ELR (cell line): Measurements from ENCODE around the gene GSG1.
"Not testable (repeated sequence)": the region's sequence is repeated elsewhere in the genome, so short reads cannot be mapped to it uniquely, and the experiment has no call there.

Experiments used
- DNase-seq: peaks from one replicate; pipeline ENCODE4 v3.0.0-alpha.2; 2015; ENCODE audit warnings: low read depth

Gene GSG1

DNA sequence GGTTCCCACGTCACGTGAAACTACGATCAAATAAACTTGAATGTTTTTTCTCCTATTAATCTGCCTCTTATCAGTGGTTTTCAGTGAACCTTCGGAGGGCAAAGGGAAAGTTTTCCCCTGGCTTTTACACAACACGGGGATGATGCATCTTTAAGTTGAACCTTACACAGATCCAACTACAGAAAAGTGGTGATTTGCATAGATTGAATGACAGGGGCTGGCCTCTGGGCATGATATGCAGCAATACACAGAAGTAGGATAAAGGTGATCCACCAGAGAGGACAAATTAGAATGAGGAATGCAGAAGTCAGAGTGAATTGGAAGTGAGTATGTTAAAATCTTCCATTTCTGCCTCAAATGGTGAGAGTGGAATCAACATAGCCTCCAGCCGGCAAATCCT is 11.6 kb downstream of the GSG1 start:
- DNase-seq, result no peak

DNA sequence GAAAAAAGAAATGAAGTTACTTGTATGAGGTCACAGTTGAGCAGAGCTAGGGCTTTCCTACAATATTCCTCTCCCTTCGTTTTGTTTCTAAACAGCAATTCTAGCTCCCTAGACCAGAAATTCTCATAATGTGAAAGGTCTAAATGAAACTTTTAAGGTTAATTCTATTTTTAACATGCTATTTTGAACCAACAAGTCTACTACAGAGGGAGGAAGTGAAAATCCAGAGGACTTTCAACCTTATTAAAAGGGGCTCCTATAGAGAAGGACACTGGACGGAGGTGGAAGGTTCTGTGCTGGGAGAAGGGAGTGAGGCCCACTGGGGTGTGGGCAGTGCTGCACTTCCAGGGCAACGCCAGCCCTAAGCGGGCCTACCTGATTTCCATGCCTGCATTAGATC is 13.4 kb downstream of the GSG1 start:
- no peak for DNase-seq

DNA sequence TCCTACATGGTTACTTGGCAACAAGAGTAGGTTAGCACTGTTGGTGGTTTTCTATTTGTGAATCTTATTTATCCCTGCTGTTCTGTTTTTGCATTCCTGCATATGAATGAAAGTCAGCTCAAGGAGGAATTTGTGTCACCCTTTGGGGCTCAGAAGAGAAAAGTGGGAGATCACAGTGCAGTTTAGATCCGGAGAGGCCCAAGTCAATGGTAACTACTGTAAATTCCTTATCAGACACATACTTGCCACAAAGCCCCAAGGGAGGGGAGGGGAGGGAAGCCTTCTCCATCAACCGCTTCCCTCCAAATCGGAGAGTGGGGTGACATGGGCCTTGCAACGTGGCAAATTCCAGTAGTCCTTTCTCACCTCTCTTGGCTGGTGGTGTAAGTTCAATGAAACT is 15.0 kb downstream of the GSG1 start:
- DNase-seq, result no peak

DNA sequence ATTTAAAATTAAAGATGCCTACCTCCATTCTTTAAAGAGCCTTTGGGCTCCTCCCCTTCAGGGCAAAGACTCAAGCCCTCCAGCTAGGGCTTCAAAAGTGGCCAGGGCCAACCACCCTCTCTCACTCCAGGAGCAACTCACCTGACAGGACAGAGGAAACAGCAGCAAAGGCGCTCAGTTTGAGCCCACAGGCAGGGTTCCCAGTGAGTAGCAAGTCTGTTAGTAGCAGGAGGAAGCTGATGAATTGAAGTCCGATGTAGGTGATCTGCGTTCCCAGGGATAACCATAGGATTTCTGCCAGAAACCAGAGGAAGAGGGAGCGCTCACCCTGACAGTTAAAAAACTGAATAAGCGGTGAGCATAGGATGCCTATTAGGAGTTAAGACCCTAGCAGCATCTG is 15.7 kb downstream of the GSG1 start:
- DNase-seq, result no peak

DNA sequence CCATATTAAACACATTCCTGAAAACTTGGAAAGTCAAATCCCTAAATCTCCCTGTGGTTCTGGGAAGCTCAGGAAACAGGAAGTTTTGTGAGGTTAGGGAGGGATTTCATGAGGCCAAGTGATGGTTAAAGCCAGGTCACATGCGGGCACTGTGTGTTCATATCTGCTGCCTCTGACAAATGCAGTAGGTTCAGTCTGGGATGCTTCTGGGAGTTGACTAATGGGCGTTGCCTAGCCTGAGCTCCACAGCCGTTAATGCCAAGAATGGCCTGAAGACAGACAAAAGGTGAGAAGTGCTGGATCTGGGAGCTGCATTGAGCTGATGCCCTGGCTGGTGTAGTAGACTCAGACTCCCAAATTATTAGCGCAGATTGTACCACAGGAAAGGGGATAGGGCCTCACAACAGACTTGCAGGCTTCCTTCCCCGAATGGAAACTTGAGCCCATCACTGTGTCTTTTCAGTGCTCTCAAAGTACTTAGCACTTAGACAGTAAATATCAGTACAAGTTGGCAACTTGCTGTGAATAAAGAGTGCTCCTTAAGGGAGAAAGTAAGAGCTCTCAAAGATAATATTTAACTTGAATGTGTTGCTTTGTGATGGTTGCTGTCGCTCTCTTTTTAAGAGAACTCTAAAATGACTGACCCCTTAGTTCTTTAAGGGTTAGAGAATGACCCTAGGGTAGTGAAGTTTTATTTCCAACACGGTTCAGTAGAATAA is 17.3 kb downstream of the GSG1 start:
- no peak for DNase-seq

DNA sequence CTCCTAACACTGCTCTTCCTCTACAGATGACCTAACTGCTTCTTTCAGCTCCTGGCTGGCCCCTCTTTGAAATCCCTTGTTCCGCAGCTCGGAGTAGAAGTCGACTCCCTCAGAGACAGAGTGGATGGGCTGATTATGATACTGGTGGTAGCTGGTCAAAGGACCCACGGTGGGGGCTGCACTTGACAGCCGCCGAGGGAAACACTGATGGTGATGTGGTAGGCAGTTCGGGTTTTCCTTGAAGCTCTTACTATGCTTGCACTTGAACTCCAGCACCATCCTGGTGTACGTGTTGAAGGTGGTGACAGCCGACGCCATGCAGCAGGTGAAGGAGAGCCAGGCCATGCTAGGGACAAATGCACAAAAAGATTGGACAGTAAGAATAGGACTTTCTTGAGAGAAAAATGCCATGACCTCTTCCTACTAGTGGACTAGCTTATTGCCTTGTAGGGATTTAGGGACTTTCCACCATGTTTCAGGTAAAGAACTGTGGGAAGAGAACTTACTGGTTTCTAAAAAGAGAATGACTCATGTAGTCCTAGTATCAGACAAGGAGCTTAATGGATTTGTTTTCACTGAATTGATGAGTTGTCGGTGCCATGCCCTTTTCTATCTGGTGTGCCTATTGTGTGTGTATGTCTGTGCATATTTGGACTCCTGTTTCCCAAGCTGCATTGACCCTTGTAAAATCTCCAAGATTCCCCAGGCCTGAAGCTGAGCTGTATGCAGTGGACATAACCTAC is 18.4 kb downstream of the GSG1 start:
- DNase-seq, result no peak

DNA sequence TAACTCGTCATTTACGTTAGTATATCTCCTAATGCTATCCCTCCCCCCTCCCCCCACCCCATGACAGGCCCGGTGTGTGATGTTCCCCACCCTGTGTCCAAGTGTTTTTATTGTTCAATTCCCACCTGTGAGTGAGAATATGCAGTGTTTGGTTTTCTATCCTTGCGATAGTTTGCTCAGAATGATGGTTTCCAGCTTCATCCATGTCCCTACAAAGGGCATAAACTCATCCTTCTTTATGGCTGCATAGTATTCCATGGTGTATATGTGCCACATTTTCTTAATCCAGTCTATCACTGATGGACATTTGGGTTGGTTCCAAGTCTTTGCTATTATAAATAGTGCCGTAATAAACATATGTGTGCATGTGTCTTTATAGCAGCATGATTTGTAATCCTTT is 19.8 kb downstream of the GSG1 start:
- not testable (repeated sequence) for DNase-seq

DNA sequence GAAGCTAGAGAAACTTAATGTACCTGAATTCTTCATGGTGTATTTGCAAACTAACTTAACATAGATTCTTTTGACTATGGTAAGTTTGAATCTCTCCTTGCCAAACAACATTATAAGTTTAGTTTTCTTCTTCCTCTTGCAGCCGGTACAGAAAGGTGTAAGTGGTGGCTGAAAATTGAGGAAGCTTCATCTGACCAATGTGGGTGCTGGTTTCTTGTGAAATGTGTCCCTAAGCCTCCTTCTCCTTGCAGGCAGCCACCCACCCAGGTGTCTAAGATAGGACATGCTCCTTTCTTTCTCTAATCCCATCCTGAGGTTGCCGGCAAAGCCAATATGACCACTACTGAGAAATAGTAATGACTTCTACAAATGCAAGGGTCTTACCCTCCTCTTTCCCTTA is 20.6 kb downstream of the GSG1 start:
- no peak for DNase-seq

DNA sequence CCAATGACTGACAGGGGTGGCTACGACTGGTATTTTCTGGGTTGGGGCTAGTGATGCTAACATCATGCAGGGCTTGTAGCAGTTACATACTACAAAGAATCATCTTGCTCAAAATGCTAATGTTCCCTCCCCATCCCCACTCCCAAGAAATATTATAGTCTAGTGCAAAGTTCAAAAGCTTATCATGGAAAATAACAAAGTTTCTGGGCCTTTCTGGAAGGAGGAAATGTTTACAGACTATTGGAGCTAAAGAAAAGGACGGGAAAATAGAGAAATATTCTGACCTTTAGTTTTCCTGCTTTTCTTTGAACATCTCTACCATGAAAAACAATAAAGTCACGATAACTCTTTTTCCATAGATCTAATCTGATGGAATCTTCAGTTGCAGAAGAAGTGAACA is 23.2 kb downstream of the GSG1 start:
- DNase-seq, result no peak

DNA sequence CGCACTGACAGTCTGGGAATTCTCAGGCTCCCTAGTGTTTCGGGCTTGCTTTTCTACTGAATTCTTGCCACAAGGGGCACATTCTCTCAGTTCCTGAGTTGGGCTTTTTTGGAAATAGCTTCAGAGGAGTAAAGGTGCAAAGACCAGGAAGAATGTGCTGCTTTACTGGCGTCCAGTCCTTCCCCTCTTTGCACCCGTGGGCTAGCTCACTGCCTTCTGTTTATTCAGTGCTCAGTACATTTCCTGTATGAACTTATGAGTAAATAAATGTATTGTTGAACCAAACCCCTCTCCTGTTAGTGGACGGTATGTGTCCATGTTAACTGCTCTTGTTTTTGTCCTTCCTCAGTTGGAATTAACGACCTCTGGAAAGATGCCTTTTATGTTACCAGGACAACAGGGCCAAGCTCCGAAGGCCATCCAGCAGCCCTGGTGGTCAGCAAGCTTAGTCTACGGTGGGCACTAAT is 24.0 kb downstream of the GSG1 start:
- DNase-seq, result no peak

DNA sequence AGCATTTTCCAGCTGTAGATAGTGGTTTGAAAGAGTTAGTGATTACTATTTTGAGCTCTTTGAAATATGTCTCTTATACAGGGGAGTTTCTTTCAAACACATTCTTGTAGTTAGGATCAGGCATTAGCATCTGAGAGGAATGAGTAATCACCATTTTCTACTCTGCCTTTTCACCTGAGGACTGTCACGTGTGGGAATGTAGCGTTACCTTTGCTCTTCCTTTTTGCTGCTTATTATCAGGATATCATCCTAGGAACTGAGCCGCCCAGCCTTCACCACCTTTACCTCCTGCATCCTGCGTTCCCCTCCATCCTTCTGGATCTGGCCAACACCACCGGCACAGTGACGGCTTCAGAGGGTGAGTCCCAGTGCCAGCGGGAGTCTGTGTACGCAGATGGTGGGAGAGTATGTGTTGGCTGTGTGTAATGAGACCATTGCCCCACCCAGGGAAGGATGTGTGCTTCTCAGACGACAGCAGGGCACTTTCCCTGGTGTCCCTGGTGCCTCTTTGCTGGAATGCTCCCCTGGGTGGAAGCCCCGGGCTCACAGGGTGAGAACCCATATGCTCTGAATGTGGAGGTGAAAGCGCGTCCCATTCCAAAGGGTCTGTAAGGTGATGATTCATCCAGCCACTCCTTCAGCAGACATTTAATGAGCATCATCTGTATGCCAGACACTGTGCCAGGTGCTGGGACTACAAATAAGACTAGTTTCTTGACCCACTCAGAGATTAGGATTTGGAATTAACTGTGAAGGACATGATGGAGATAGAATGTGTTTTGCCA is 27.5 kb downstream of the GSG1 start:
- no peak for DNase-seq

DNA sequence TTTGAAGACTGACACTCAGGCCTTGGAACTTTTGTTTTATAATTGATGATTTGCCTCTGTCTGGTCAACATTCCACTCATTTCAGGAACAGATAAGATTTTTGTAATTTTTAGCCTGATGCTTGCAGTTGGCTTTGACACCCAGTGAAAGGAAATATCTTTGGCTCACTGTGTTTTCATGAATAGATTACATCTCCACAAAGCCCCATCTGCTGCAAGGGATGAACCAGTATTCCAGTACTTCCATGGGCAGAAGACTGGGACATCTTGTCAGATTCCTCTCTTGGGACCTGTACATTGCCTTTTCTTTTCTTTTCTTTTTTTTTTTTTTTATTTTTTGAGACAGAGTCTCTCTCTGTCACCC is 28.4 kb downstream of the GSG1 start:
- DNase-seq, result no peak

DNA sequence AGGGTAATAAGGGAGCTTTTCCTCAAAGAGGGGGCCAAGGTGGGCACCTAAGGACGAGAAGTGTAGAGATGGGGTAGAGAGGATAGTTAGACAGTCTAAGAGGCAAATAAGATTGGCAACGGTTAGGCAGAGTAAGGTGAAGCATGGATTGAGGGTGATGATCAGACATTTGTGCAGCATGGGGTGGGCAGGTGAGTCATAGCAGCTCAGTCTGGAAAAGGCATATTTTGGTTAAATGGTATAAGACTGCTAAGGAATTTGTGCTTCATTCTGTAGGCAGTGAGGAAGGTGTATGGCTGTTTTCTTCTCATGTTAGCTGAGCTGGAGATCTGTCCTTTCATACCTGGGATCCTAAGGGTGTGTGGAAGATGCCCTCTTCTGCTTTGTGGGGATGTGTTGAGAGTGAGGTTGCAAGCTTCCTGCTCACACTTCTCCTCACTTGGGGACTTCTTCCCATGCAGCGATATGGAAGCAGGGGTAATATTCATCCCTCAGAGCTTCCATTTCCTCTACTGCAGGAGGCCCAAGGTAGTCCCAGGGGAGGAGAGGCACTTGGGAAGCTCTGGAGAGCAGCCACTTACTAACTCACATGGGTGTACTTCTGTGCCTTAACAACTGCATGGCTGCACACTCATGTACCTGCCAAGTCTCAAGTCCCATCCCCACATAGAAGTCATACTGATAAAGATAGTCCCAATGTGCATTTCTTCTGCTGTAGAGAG is 28.9 kb downstream of the GSG1 start:
- peak; percentile 29 for DNase-seq

DNA sequence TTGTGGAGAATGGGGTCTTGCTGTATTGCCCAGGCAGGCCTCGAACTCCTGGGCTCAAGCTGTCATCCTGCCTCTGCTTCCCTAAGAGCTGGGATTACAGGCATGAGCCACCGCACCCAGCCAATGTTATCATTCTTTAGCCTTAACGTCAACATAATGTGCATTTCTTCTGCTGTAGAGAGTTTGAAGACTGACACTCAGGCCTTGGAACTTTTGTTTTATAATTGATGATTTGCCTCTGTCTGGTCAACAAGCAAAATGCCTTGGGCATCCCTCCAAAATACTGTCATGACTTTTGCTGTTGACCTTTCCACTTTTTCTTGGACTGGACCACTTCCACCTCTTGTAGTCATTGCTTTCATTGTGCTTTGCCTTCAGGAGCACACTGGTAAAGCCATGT is 30.3 kb downstream of the GSG1 start:
- no peak for DNase-seq

DNA sequence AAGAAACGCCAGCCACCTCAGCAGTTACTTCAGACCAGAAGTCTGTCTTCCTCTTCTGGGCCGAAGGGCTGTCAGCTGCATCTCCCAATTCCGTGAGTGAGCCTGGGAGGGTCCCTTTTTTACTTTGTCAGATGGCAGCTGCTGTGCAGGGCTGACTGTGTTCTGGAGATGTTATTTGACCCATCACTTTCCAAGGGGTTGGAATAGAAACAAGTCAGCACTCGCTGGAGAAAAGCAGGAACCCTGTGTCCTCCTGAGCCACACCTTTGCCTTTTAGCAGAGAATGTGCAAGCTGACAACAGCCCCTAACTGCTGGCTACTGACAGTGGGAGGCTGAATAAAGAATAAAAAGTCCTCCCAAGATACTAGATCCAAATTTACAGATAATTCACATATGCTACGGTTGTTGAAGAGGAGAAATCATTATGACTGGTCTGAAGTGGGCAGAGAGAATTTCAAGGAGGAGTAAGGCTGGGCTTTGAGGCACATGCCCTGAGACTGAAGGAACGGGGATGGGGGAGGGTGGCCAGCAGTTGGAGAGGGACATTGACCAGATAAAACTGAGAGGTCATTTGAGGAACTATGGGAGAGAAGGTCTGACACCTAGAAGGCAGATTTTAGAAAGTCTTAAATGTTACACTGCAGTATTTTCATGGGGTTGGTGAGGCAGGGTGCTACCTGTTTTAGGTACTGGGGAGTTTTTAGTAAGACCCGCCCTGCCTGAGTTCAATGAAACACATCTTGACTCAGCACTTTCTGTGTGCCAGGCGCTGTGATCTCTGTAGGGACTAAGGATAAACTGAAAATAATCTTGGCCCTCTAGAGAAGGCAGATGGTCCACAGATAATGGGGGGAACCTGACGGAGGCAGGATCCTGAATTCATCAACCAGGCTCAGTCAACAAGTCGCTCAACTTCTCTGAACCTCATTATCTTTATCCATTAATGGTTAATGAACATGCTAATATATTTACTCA is 31.9 kb downstream of the GSG1 start:
- DNase-seq, result no peak

DNA sequence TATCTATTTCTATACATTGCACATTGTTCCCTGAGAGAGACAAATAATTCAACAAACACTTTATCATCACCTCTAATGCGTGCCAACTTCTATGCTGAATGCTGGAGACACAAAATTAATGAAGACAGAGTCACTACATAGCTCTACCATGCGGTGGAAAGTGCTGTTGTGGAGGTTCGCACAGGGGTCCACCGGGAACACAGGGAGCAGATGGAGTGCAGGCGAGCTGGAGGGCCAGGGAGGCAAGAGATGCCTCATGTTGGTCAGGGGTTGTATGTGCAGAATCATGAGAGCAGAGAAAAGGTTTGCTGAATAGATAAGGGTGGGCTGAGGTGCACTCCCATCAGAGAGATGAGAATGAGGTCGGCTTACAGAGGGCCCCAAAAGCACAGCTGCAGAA is 34.1 kb downstream of the GSG1 start:
- no peak for DNase-seq

DNA sequence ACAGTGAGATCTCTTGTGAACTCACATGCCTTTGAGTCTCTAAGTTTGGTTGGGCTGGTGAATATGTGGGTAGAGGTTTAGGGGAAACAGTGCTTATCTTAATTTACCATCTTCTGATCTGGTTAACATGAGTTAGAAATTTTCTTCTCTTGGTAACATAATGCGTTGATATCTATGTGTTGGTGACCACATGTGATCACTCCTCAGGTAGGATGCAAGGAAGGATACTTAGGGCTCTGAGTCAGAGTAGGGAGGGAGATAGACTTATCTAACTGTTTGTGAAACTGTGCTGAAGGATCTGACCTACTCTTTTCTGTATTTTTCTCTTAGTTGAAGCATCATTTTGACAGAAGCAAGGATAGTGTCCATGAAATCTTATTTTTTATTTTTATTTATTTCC is 36.1 kb downstream of the GSG1 start:
- DNase-seq, result no peak

DNA sequence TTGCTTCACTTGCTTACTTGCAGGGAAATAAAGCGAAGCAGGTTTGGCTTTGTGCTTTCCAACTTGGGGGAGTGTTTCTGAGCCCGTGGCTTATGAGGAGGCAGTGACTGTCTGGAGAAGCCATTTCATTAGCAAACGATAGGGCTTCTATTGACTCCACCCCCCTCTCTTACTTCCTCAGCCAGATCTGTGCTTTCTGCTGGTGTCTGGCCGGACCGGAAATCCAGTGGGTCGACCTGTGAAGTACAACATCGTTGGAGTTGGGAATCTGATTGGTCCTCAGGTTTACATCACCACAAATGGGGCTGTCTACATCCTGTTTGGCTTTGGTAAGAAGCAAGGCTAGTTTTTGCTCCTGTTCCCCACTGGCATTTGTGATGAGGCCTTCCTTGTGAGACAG is 37.0 kb downstream of the GSG1 start:
- DNase-seq, result no peak

DNA sequence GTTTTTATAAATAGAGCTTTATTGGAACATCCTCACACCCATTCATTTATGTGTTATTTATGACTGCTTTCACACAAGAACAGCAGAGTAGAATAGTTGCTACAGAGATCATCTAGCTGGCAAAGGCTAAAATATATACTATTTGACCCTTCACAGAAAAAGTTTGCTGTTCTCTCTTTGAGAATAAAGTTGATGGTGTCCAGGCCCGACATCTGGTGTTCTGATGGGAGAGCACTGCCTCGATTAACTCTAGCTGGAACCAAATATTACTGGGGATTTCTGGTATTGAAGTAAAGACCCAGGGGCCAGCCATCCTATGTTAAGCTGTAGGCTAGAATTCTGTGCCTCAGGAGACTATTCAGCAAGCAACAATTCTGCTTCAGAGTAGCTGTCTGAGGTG is 37.5 kb downstream of the GSG1 start:
- no peak for DNase-seq

DNA sequence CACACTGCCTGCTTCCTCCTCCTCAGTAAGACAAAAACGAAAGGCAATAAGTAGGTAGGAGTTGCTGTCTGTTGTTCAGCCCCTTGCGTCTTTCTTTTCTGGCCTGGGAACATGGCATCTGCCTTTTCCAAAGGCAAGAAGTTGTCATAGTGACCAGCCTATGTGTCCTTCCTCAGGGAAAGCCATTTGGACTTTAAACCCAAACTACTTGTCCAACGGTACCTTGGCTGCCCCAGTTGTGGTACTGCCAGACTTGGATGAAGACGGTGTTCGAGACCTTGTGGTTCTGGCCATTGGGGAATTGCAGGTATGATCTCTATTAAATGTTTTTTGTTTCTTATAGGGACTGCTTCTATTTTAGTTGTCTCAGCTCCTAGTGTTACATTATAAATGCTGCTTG is 40.8 kb downstream of the GSG1 start:
- no peak for DNase-seq

DNA sequence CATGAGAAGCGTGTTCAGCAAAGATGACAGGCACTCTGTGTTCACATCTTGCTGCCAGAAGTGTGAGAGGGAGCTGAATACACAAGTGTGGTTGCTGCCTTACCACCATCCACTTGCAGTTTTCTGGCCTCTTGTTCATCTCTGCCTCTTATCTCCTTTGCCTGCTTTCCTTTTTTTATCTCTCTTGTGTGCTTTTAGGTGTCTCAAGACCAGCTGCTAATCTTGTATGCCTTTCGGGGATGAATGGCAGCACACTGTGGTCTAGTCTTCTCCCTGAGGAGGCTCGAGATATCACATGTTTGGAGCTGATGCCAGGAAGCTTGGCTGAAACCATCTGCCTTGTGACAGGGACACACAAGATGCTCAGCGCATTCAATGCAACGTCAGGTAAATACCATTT is 42.1 kb downstream of the GSG1 start:
- no peak for DNase-seq
